ENCODE data around the gene ATP2B2.
A peak's percentile ranks its signal among the peaks of the same experiment; 100 is the strongest.

The ATP2B2 gene

DNA sequence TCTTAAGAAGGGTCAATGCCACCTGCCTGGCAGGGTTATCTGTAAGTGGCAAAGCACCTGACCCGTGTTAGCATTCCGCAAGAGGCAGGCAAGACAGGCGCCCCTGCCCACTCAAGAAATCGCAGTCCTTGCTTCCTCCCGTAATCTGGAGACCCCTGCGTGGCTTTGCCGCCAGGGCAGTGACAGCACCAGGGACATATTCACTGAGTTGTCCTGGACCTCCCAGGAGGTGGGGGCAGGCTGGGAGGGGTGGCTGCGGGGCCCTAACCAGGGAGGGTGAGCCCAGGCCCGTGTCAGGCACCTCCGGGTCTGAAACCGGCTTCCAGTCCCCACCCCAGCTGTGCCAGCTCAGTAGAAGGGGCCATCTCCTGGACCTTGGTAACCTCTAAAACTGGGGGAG lies 168.6 kb downstream of the ATP2B2 start:
- no peak for TF ChIP-seq CTCF (IDR thresholded peaks at IDR 0.05; ENCODE audit: low read depth, low read length)
- DNase-seq (ENCODE audit: extremely low read depth, low read depth), result no peak

DNA sequence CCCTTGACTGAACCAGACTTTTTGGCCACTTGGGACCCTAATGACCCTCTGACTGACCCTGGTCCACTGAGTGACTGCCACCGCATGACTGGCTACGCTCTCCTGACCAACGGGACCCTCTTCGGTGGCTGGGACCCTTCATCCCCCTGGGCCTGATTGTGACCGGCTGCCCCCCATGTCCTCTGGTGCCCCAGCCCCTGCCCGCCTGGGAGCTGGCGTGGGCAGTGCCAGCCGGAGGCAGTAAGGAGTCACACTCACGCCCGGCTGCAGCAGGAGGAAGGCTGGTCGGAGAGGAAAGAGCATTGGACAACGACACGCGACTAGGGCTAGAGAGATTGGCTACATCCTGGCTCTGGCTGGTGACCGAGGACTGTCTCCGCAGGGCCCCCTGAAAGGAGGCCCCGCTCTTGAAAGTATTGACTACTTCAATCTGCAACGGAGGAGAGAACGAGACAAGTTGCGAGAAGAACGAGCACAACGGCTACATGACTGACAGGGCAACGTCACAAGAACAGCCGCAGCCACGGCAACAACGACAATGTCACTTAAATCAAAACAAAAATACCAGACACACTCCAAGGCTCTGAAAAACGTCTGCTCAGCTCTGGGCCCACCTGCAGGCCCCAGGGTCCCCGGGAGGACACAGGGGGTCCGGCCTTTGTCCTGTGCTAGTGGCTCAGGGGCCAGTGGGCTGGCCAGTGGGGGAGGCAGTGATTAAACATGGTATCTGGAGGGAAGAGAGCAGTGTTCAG lies 169.3 kb downstream of the ATP2B2 start:
- no peak for DNase-seq (ENCODE audit: extremely low read depth, low read depth)
- TF ChIP-seq CTCF (IDR thresholded peaks at IDR 0.05; ENCODE audit: low read depth, low read length), result no peak

DNA sequence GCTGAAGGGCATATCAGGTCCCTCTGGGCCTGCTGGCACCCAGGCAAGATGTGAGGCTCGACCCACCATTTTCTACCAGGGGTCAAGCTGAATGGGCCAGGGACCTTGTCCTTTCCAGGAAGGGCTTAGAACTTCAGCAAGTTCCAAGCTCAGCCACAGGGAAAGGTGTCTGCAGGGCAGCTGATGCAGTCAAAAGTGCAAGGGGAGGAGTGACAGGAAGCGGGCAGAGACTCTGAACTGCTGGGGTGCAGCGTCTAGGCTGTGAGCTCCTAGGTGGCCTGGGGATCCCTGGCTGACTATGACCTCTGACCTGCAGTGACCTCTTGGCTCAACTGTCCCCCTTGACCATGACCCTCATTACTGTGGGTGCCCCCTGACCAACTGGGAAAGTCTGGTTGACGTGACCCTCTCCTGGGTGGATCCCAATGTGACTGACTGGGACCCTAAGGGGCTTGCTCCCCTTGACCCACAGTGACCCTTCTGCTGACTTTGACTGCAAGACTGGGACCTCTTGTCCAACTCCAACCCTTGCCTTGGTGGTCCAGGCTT lies 170.1 kb downstream of the ATP2B2 start:
- no peak for TF ChIP-seq CTCF (IDR thresholded peaks at IDR 0.05; ENCODE audit: low read depth, low read length)
- no peak for DNase-seq (ENCODE audit: extremely low read depth, low read depth)

GRCh38 chr3:10334459-10334858 lies 170.9 kb downstream of the ATP2B2 start:
- DNase-seq (ENCODE audit: extremely low read depth, low read depth), result no peak
- TF ChIP-seq CTCF (IDR thresholded peaks at IDR 0.05; ENCODE audit: low read depth, low read length), result peak; percentile 11; the same call in 1 of the 2 replicates

DNA sequence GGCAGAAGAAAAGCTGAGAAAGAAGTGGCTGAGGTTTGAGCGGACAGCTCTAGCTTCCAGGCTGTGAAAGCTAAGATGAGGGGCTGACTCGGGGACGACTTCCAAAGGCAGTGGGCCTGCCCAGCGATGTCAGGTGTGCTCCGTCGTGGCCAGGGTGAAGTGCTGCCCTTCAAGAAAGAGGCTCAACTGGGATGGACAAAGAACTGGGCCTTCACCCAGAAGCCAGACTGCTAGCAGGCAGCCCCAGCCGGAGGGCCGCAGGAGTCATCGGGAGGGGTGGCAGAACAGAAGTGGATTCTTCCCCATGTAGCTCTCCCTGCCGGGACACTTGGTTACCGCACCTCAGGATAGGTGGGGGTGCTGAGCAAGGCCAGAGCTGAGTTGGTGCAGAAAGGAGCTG lies 171.3 kb downstream of the ATP2B2 start:
- no peak for DNase-seq (ENCODE audit: extremely low read depth, low read depth)
- TF ChIP-seq CTCF (IDR thresholded peaks at IDR 0.05; ENCODE audit: low read depth, low read length), result no peak

- TF ChIP-seq CTCF (IDR thresholded peaks at IDR 0.05; ENCODE audit: low read depth, low read length), result no peak
Measured at GRCh38 chr3:10333349-10333650, 172.1 kb downstream of the ATP2B2 start.

GRCh38 chr3:10332481-10333348 lies 172.7 kb downstream of the ATP2B2 start:
- TF ChIP-seq CTCF (IDR thresholded peaks at IDR 0.05; ENCODE audit: low read depth, low read length), result no peak
- no peak for DNase-seq (ENCODE audit: extremely low read depth, low read depth)

More at GRCh38 chr3:10333349-10333650, 172.1 kb downstream of the ATP2B2 start:
- no peak for DNase-seq (ENCODE audit: extremely low read depth, low read depth)

All from AG09319 (cell line).